Temporal lobe (tissue), 1 donor: Measurements from ENCODE around the gene ZNF397. TPM values are rescaled to one million over a fixed set of nuclear protein-coding genes. Genes with fewer than 3 reads are reported as not detected.

Source experiments
- total RNA-seq: library from RNA; depleted of rRNA; stranded (reverse); fragments of >200 nt; gene quantifications from one replicate; pipeline ENCODE4 v1.2.3, GENCODE V29; 2014

The ZNF397 gene
- total RNA-seq, 1 donor from 2014 or later: 35.9 TPM

Other genes starting within 250 kb of the ZNF397 start
- gene MAPRE2, start 199.6 kb upstream of the ZNF397 start, total RNA-seq: 82.4 TPM
- 15.5 TPM for gene ZSCAN30, start 49.2 kb downstream of the ZNF397 start, total RNA-seq
- 66.6 TPM for gene ZNF24, start 103.4 kb downstream of the ZNF397 start, total RNA-seq
- gene ZNF396, start 136.3 kb downstream of the ZNF397 start, total RNA-seq: 3.2 TPM